ENCODE results near the gene CCDC142.

DNA sequence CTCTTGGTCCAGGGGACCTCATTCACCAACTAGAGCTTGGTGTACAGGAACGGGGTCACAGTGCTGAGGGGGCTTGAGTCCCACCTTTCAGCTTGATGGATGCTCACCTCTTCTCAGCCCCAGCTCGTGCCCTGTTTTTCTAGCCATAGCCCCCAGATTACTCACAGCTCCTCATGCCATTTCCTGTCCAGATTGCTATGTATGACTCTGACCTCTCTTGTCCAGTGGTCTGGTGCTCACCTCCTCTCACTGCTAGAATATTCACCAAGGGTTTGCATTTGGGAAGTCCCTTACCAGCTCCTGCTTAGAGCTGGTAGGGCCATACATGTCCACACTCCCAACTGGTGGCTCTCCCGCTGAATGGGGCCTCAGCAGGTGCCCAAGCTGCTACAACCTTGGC is 10.7 kb upstream of the CCDC142 start:
- TF ChIP-seq POLR2A (IDR thresholded peaks at IDR 0.05) (no peak), CTCF (IDR thresholded peaks at IDR 0.05) (no peak)

Measured in heart left ventricle (tissue), 13 donors.